Jurkat, Clone E6-1 (cell line): ENCODE results near the gene WFDC8. TPM values are rescaled to one million over a fixed set of nuclear protein-coding genes. Genes with fewer than 3 reads are reported as not detected.
A peak's percentile ranks its signal among the peaks of the same experiment; 100 is the strongest.
"Not testable (repeated sequence)": the region's sequence is repeated elsewhere in the genome, so short reads cannot be mapped to it uniquely, and the experiment has no call there.

ENCODE experiments used
- DNase-seq: peaks from one replicate; pipeline ENCODE4 v3.0.0-alpha.2; 2011; ENCODE audit warnings: low read depth, low spot score
- H3K4me3 ChIP-seq: 2 replicates; pipeline ENCODE4 v1.5.1; 2011; ENCODE audit warnings: mild to moderate bottlenecking, low read length, control low read depth, moderate library complexity
- polyA plus RNA-seq: library from polyadenylated mRNA; unstranded; fragments of >200 nt; gene quantifications from one replicate; pipeline ENCODE4 v1.2.1, GENCODE V29; 2012; ENCODE audit warnings: missing spikeins; ENCODE audit not compliant: insufficient read length, insufficient read depth

WFDC8 gene
- polyA plus RNA-seq, result not detected

DNA sequence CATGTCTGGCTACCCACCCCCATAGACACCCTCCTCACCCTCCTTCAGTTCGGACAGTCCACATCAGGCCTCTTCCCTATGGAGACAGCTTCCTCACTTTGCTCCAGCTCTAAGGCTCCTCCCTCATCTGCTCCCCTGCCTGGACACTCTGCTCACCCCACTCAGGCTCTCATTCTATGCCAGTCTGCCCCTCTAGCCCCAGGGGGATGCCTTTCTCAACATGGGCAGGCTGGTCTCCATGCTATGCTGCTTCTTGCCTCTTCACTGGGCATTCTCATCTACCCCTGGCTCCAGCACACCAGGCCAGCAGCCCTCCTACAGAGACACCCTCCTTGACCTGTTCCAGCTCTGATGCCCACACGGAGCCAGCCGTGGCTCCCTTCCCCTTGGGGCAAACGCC, at the start of gene WFDC8:
Gene WFDC8 (minus strand): TSS at position 101 of the 400 bp plus-strand sequence. CDS start 37 bp downstream, at position 64.
- no peak within 1 kb of the TSS for H3K4me3 ChIP-seq
- DNase-seq, result no peak

DNA sequence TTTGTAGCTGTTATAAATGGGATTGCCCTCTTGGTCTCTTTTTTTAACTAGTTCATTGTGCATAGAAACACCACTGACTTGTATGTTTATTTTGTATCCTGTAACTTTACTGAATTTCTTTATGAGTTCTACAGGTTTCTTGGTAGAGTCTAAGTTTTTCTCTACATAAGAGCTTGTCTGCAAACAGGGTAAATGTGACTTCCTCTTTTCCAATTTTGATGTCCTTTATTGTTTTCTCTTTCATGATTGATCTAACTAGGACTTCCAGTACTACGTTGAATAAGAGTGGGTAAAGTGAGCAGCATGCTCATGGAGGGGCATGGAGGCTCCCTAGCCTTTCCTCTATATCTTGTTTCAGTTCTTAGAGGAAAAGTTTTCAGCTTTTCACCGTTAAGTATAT, 47.5 kb upstream of the WFDC8 start:
- H3K4me3 ChIP-seq, result no peak overlapping the region
- DNase-seq, result no peak

DNA sequence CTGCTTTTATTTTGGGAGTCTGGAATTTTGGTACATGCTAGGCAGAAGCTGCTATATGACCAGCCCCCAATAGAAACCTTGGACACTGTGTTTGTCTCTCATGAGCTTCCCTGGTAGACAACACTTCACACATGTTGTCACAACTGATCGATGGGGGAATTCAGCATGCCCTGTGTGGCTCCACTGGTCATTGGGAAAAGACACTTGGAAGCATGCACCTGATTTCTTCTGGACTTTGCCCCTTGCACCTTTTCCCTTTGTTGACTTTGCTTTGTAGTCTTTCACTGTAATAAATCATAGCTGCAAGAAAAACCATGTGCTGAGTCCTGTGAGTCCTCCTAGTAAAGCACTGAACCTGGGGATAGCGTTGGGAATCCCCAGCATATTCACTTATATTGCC, 42.5 kb upstream of the WFDC8 start:
- DNase-seq, result no peak

DNA sequence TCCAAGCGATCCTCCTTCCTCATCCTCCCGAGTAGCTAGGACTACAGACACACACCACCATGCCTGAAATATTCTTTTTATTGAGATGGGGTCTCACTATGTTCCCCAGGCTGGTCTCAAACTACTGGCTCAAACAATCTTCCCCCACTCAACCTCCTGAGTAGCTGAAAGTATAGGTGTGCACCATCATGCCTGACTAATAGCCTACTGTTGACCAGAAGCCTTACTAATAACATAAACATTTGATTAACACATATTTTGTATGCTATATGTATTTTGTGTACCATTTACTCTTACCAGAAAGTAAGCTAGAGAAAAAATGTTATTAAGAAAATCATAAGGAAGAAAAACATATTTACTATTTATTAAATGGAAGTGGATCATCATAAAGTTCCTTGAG, 38.5 kb upstream of the WFDC8 start:
- no peak for DNase-seq
- H3K4me3 ChIP-seq, result no peak overlapping the region

More for the DNA sequence above, 42.5 kb upstream of the WFDC8 start:
- no peak overlapping the region for H3K4me3 ChIP-seq

DNA sequence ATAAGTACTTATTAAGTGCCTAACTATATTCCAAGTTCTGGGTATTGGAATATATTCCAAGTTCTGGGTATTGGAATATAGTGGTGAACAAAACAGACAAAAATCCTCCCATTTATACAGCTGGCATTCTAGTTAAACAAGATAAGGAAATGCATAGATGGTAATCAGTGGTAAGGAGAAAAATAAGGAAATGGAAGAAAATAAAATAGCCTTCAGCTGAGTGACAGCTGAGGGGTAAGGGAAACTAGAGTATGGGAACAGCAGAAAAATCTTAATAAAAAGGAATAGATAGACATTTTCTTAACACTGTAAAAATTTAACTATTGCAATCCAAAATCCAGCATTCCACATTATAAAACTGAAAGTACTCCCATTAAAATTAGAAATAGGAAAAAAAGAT, 33.2 kb upstream of the WFDC8 start:
- H3K4me3 ChIP-seq, result no peak overlapping the region
- no peak for DNase-seq

DNA sequence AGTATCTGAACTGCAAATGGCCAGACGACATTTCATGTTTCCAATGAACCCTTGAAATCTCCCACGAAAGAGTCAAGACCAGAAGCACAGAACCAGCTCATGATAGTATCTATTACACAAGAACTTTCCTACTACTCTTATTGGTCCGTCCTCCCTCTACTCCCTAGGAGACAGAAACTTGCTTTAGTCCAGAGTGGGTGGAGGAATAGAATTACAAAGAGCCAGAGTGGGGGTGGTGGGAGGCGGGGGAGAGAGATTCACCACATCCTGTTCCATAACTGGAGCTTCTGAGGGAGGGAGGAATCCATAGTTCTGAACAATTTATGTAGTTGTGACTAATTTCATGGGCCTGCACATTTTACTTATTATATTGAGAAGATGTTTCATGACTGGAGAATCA, 32.0 kb upstream of the WFDC8 start:
- peak; percentile 14 for DNase-seq
- H3K4me3 ChIP-seq, result no peak overlapping the region

DNA sequence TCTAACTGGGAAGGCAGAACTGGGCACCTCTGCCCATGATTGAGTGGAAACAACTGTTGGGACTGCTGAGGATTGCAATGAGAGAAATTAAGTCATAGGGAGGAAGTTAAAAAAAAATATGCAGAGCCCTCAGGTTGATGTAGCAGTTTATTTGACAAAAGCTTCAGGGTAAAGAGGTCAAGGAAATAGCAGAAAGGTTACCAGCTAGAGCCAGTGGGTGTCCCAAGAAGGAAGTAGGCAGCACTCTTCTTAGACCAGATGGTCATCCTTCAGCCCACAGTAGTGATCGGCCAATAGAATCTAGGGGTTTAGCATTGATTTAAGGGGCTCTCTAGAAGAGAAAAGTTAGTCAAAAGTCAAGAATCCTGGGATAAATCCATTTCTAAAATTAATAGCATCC, 28.7 kb upstream of the WFDC8 start:
- H3K4me3 ChIP-seq, result no peak overlapping the region
- no peak for DNase-seq

DNA sequence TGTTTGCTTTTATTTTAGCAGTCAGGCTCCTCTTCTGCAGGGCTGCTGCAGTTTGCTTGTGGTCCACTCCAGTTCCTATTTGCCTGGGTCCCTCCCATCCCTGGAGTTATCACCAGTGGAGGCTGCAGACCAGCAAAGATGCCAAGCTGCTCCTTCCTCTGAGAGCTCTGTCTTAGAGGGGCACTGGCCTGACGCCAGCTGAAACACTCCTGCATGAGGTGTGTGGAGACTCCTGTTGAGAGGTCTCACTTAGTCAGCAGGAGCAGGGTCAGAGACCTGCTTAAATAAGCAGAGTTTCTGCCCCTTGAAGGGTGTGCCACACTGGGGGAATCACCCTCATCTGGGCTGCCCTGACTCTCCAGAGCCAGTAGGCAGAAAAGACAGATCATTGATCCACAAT, 16.2 kb upstream of the WFDC8 start:
- DNase-seq, result no peak

DNA sequence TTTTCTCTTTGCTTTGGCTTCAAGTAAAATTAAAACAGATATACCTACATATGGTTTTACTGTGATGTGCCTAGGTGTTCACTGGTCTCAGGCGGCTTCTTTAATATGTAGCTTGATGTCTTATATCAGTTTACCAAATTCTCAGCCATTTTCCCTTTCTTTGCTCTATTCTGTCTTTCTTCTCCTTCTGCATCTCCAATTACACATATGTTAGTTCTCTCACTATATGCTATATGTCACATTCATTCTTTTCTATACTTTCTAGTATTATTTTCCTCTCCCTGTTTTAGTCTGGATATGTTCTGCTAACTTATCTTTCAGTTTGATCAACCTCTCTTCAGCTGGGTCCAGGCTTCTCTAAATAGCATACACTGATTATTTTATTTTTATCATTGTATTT, 14.4 kb upstream of the WFDC8 start:
- H3K4me3 ChIP-seq, result no peak overlapping the region
- DNase-seq, result no peak

More for the DNA sequence above, 16.2 kb upstream of the WFDC8 start:
- H3K4me3 ChIP-seq, result no peak overlapping the region

DNA sequence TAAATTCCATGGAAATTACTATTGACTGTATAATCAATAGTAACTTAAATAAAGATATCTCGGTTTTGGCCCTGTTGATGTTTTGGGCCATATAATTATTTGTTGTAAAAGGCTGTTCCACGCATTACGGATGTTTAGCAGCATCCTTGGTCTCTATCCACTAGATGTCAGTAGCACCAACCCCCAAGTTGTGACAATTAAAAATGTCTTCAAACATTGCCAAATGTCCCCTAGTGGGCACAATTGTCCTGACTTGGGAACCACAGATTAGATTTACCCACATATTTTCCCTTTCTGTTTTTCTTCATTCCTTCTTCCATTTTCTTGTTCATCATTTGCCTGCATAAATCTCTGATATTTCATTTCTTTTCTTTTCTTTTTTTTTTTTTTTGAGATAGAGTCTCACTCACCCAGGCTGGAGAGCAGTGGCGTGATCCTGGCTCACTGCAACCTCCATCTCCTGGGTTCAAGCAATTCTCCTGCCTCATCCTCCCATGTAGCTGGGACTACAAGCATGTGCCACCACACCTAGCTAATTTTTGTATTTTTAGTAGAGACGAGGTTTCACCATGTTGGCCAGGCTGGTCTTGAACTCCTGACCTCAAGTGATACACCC, 13.6 kb upstream of the WFDC8 start:
- peak; percentile 75 for DNase-seq
- no peak overlapping the region for H3K4me3 ChIP-seq

DNA sequence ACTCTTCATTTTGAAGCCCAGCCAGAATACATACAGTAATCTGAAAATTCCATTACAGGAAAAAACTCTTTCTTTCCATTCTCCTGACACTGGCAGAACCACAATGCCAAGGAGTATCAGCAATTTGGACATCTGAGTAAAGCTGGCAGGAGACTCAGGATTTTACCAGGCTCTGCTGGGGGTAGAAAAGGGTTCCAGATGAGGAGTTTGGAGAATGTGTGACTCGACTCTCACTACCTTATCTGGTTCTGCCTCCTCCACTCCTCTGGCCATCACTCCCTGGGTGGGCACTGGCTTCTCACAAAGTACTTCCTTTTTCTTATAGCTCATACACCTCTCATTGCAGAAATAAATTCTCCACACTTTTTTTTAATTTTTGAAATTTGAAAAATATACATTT, 10.6 kb upstream of the WFDC8 start:
- H3K4me3 ChIP-seq, result no peak overlapping the region
- no peak for DNase-seq

DNA sequence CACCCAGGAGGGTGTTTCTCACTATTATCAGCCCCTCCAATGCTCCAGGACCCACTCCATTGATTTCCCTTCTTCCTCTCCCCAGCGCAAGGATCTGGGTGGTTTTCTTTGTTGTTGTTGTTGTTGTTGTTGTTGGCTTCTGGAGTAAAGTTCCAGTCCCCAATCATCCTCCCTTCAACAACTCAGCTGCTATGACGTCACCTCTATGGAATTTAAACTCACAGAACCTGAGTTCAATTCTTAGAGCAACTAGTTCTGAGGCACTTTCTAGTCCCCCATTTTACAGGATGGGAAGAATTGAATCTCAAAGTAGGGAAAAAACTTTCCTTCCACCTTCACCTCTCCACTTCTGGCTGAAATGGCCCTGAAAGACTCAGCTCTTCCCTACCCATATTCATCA, 9.7 kb upstream of the WFDC8 start:
- no peak for DNase-seq
- no peak overlapping the region for H3K4me3 ChIP-seq

DNA sequence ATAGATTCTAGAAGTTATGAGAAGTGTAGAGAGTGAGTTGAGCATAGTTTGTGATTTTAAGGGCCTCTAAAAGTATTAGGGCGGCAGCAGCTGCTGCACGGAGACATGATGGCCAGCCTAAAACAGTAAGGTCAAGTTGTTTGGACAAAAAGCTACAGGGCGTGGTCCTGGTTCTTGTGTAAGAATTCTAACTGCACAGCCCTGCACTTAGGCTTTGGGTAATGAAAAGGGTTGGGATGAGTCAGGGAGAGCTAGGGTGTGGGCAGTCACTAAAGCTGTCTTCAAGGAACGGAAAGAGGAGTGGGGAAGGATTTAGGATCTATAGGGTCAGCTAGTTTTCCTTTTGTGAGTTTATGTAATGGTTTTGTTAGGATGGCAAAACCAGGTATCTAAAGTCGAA, 6.9 kb upstream of the WFDC8 start:
- not testable (repeated sequence) for DNase-seq, H3K4me3 ChIP-seq

DNA sequence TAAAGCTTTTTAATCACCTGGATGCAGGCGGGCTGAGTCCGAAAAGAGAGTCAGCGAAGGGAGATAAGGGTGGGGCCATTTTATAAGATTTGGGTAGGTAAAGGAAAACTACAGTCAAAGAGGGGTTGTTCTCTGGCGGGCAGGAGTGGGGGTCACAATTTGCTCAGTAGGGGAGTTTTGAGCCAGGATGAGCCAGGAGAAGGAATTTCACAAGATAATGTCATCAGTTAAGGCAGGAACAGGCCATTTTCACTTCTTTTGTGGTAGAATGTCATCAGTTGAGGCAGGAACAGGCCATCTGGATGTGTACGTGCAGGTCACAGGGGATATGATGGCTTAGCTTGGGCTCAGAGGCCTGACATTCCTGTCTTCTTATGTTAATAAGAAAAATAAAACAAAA, 5.2 kb upstream of the WFDC8 start:
- DNase-seq, H3K4me3 ChIP-seq: not testable (repeated sequence)

DNA sequence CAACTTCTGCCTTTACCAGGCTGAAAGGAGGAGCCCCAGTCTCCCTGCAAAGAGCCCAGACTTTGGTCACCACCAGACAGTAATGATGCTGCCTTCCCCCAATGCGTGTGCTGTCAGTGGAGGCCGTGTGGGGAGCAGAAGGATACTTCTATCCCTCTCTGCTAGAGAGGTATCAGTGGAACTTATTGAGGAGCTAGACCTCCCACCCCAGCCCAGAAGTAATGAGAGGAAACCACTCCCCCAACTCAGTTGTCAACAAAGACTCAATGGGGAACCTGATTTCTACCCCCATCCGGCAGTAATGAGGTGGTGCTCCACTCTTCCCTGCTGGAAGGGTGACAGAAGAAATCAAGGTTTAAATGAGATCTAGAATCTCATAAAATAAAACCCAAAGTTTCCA, 4.4 kb upstream of the WFDC8 start:
- no peak for DNase-seq
- H3K4me3 ChIP-seq, result no peak overlapping the region

DNA sequence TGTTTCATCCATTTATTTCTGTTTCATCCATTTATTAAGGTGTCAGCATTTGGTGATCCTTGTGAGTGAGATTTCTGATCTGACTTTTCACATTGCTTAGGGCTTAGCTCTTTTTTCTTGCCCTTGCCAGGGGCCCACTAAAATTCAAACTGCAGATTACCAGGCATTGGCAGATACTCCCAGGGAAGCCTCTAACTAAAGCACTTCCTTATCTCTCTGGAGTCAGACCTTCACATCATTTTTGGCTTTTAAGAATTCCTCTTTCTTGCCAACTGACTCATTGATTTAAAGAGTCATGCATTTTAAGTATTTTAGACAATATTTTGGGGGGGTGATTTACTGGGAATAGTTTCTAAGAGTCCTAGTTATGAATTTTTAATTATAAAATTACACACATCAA, 2.6 kb upstream of the WFDC8 start:
- no peak overlapping the region for H3K4me3 ChIP-seq

DNA sequence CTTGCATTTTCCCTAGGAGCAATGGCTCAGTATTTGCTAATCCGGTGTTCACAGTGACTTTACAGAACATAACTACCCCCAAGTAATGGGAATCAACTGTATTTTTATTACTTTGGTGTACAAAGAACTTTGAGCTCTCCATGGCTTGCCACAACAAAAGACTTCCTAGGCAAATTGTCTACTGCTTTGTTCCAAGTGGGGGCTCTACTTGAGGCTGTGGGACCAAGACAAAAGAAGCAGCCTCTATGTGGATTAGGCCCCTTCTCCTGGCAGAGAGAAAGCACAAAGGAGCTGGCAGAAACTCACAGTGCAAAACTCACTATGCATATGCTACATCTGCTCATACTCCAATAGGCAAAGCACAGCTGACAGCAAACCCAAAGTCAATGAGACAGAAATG, 853 bp downstream of the WFDC8 start:
- no peak for DNase-seq
- no peak overlapping the region for H3K4me3 ChIP-seq

More for the DNA sequence above, 2.6 kb upstream of the WFDC8 start:
- no peak for DNase-seq

DNA sequence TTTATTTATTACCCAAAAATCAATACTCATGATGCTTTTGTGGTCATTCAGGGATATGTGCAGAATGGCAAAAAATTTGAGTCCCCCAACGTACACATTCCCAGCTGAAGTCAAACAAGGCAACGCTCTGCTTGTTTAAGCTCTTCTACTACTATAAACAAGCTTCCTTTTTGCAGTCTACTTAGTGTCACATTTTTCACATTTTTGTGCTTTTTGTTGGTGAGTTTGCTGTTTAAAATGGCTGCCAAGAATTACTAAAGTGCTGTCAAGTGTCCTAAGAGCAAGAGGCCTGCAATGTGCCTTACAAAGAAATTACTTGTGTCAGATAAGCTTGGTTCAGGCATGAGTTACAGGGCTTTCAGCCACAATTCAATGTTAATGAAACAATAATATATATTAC, 2.1 kb downstream of the WFDC8 start:
- H3K4me3 ChIP-seq, result no peak overlapping the region
- DNase-seq, result no peak

DNA sequence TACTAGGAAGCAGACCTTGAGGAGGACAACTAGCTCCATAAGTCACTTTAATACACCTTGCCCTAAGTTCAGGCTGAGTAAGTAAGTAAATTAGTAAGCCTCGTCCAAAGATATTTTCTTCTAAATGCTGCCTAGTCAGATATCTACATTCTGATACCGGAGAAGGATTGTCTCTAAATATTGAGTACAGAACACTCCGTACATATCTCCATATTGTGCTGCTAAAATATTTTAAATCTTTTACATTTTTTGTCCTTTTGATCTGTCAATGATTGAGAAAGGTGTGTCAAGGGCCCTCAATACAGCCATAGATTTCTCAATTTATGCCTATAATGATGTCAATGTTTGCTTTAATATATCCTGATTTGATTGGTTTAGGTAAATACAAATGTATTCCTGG, 3.2 kb downstream of the WFDC8 start:
- H3K4me3 ChIP-seq, result no peak overlapping the region
- no peak for DNase-seq

DNA sequence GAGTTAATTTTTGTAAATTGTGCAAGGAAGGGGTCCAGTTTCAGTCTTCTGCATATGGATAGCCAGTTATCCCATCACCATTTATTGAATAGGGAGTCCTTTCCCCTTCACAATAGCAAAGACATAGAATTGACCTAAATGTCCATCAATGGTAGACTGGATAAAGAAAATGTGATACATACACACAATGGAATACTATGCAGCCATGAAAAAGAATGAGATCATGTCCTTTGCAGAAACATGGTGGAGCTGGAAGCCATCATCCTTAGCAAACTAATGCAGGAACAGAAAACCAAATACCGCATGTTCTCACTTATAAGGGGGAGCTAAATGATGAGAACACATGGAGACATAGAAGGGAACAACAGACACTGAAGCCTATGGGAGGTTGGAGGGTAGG, 9.4 kb downstream of the WFDC8 start:
- not testable (repeated sequence) for H3K4me3 ChIP-seq, DNase-seq

DNA sequence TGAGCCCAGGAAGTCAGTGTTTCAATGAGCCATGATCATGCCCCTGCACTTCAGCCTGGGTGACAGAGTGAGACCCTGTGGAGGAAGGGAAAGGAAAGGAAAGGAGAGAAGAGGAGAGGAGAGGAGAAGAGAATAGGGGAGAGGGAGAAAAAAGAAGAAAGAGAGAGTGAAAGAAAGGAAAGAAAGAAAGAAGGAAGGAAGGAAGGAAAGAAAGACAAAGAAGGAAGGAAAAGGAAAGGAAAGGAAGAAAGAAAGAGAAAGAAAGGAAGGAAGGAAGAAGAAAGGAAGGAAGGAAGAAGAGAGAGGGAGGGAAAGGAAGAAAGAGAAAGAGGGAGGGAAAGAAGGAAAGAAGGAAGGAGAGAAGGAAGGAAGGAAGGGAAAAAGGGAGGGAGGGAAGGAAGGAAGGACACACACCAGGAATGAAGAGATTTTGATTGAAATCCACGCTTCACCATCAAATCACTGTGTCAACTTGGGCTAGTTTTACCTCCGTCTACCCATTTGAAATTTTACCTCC, 14.3 kb downstream of the WFDC8 start:
- DNase-seq, result no peak
- H3K4me3 ChIP-seq, result no peak overlapping the region
